HepG2 (cell line): ENCODE data around the gene CREBBP. TPM values are rescaled to one million over a fixed set of nuclear protein-coding genes. Genes with fewer than 3 reads are reported as not detected.

Experiments used
- ATF2 ChIP-seq: sonication (generic); formaldehyde crosslinking; IDR thresholded peaks from 2 replicates; pipeline ENCODE4 v1.4.0; 2020; ENCODE audit warnings: missing genetic modification reagents
- HOXD1 ChIP-seq: sonication (generic); formaldehyde crosslinking; IDR thresholded peaks from 2 replicates; pipeline ENCODE4 v1.5.0; 2020; ENCODE audit warnings: missing genetic modification reagents
- KLF6 ChIP-seq: IDR thresholded peaks from 2 replicates; pipeline ENCODE4 v1.8.0; 2016; ENCODE audit warnings: missing biosample characterization, missing genetic modification reagents
- MAZ ChIP-seq, 2 experiments: sonication (generic) in 1 of 2; formaldehyde crosslinking in 1 of 2; IDR thresholded peaks; 2 replicates each; pipeline versions ENCODE4 v1.5.0 to v1.6.1; 2012 to 2020; ENCODE audit warnings: low read depth in 2 of 2, mild to moderate bottlenecking in 2 of 2, borderline replicate concordance in 1 of 2, improper control_type of control experiment in 1 of 2, low read length in 1 of 2, missing genetic modification reagents in 1 of 2, moderate library complexity in 1 of 2
- NKX3-1 ChIP-seq: sonication (generic); formaldehyde crosslinking; IDR thresholded peaks from 2 replicates; pipeline ENCODE4 v1.5.0; 2020; ENCODE audit warnings: missing genetic modification reagents
- PHF5A ChIP-seq: IDR thresholded peaks from one replicate; pipeline ENCODE4 v1.6.1; 2018; ENCODE audit warnings: low read depth, missing genetic modification reagents; ENCODE audit not compliant: unreplicated experiment
- SATB2 ChIP-seq: sonication (generic); formaldehyde crosslinking; IDR thresholded peaks from 2 replicates; pipeline ENCODE4 v1.5.0; 2020; ENCODE audit warnings: missing genetic modification reagents
- STAT6 ChIP-seq: sonication (generic); formaldehyde crosslinking; IDR thresholded peaks from 2 replicates; pipeline ENCODE4 v1.4.0; 2020; ENCODE audit warnings: missing genetic modification reagents, mild to moderate bottlenecking, borderline replicate concordance
- TEAD3 ChIP-seq: optimal IDR thresholded peaks from 2 replicates; pipeline ENCODE3; 2016; ENCODE audit warnings: borderline replicate concordance
- ZBTB26 ChIP-seq: IDR thresholded peaks from 2 replicates; pipeline ENCODE4 v1.6.1; 2016; ENCODE audit warnings: missing compliant biosample characterization, missing genetic modification reagents, borderline replicate concordance
- ZBTB46 ChIP-seq: sonication (generic); formaldehyde crosslinking; IDR thresholded peaks from 2 replicates; pipeline ENCODE4 v1.4.0; 2020; ENCODE audit warnings: mild to moderate bottlenecking, missing genetic modification reagents, borderline replicate concordance
- ZC3H13 ChIP-seq: sonication (generic); formaldehyde crosslinking; IDR thresholded peaks from 2 replicates; pipeline ENCODE4 v1.8.1; 2023; ENCODE audit warnings: mild to moderate bottlenecking, missing genetic modification reagents, moderate library complexity
- ZNF253 ChIP-seq: sonication (generic); formaldehyde crosslinking; IDR thresholded peaks from 2 replicates; pipeline ENCODE4 v1.8.0; 2022; ENCODE audit warnings: mild to moderate bottlenecking, missing genetic modification reagents, borderline replicate concordance
- ZNF280B ChIP-seq: sonication (generic); formaldehyde crosslinking; IDR thresholded peaks from 2 replicates; pipeline ENCODE4 v1.5.0; 2020; ENCODE audit warnings: missing genetic modification reagents, mild to moderate bottlenecking, borderline replicate concordance
- ZNF317 ChIP-seq: sonication (generic); formaldehyde crosslinking; IDR thresholded peaks from 2 replicates; pipeline ENCODE4 v1.5.0; 2020; ENCODE audit warnings: mild to moderate bottlenecking, missing genetic modification reagents
- ZNF337 ChIP-seq: sonication (generic); formaldehyde crosslinking; IDR thresholded peaks from 2 replicates; pipeline ENCODE4 v1.5.1; 2020; ENCODE audit warnings: missing genetic modification reagents, low read depth, mild to moderate bottlenecking, borderline replicate concordance
- ZNF350 ChIP-seq: sonication (generic); formaldehyde crosslinking; IDR thresholded peaks from 2 replicates; pipeline ENCODE4 v1.4.0; 2020; ENCODE audit warnings: mild to moderate bottlenecking, low read depth, missing genetic modification reagents, borderline replicate concordance
- ZNF552 ChIP-seq: sonication (generic); formaldehyde crosslinking; IDR thresholded peaks from 2 replicates; pipeline ENCODE4 v1.9.0; 2022; ENCODE audit warnings: missing genetic modification reagents, mild to moderate bottlenecking, borderline replicate concordance
- ZNF607 ChIP-seq: sonication (generic); formaldehyde crosslinking; IDR thresholded peaks from 2 replicates; pipeline ENCODE4 v1.5.1; 2020; ENCODE audit warnings: missing genetic modification reagents, mild to moderate bottlenecking, borderline replicate concordance
- polyA plus RNA-seq, 8 experiments: library from polyadenylated mRNA; depleted of rRNA in 3 of 8; stranded (reverse) in 7 of 8; unstranded in 1 of 8; fragments of >200 nt; fragmentation: Illumina TruSeq in 4 of 8; extraction: Trizol in 4 of 8; gene quantifications; 2 replicates each; pipeline versions ENCODE4 v1.2.1 to v1.2.3, GENCODE V29; 2011 to 2016; ENCODE audit warnings: low read depth in 4 of 8, missing spikeins in 1 of 8, mixed read lengths in 1 of 8; ENCODE audit not compliant: insufficient read depth in 1 of 8
- total RNA-seq, 5 experiments: library from RNA; depleted of rRNA; stranded (reverse); fragments of >200 nt; fragmentation: Illumina TruSeq; extraction: Trizol; gene quantifications; 2 replicates each; pipeline ENCODE4 v1.2.3, GENCODE V29; 2016; ENCODE audit warnings: low read depth in 1 of 5

The CREBBP gene
- total and polyA plus RNA-seq, 2 of the 13 experiments (the other 11 are each of a cell fraction or from before 2014, with no cell fraction given) = 5.3 to 10.4 TPM

GRCh38 chr16:3717235-3718018 lies 163.1 kb downstream of the CREBBP start, which contains the start of gene TRAP1 (continued):
- TF ChIP-seq STAT6 (CRISPR knock-in tag) = peak; percentile 50; the same call in 1 of the 2 replicates
- TF ChIP-seq HOXD1 (CRISPR knock-in tag) = peak; percentile 23; the same call in 1 of the 2 replicates
- no peak for TF ChIP-seq ZNF552 (CRISPR knock-in tag)
- no peak for TF ChIP-seq ATF2
- no peak for TF ChIP-seq ZNF607 (CRISPR knock-in tag)
- TF ChIP-seq ZNF253 (CRISPR knock-in tag) = no peak
- no peak for TF ChIP-seq NKX3-1 (CRISPR knock-in tag)
- no peak for TF ChIP-seq ZNF337 (CRISPR knock-in tag)
- no peak for TF ChIP-seq ZNF317 (CRISPR knock-in tag)
- TF ChIP-seq ZBTB26 (CRISPR knock-in tag) = no peak; the same call in 1 of the 2 replicates
- TF ChIP-seq PHF5A (CRISPR knock-in tag) = peak; percentile 82
- TF ChIP-seq ZNF350 (CRISPR knock-in tag) = 0 out of 2 replicates have a peak, but pooled peaks have one; percentile 24
- no peak for TF ChIP-seq ZNF280B (CRISPR knock-in tag)
- TF ChIP-seq SATB2 (CRISPR knock-in tag) = no peak
- TF ChIP-seq TEAD3 (CRISPR knock-in tag) = peak; percentile 76
- TF ChIP-seq ZC3H13 (CRISPR knock-in tag) = peak; percentile 65; the same call in 1 of the 2 replicates
- 0 out of 2 replicates have a peak, but pooled peaks have one; percentile 25 for TF ChIP-seq MAZ (IDR thresholded peaks at IDR 0.05; ENCODE audit: borderline replicate concordance, low read depth, low read length)
- TF ChIP-seq MAZ (CRISPR knock-in tag; IDR thresholded peaks at IDR 0.05; ENCODE audit: low read depth) = peak; percentile 95
- 0 out of 2 replicates have a peak, but pooled peaks have one; percentile 21 for TF ChIP-seq KLF6 (CRISPR knock-in tag)
- no peak for TF ChIP-seq ZBTB46 (CRISPR knock-in tag)
